CD4-positive, alpha-beta T cell treated with Interferon gamma for 1 hour (primary cell): ENCODE measurements around the gene GPRIN2.
"Not testable (repeated sequence)": the region's sequence is repeated elsewhere in the genome, so short reads cannot be mapped to it uniquely, and the experiment has no call there.

ENCODE experiments used
- DNase-seq: peaks from one replicate; pipeline ENCODE4 v3.0.0-alpha.2; 2020

The GPRIN2 gene

GRCh38 chr10:46556515-46557318 is at the start of gene GPRIN2:
GPRIN2 (minus strand) TSS chr10:46556658; CDS start chr10:46550736, 5,922 bp downstream.
- peak; percentile 0 for DNase-seq

GRCh38 chr10:46600516-46600915 is 44.1 kb upstream of the GPRIN2 start:
- DNase-seq = not testable (repeated sequence)

- DNase-seq = peak; percentile 56
Observed at GRCh38 chr10:46597616-46598246, 41.3 kb upstream of the GPRIN2 start.

- DNase-seq = not testable (repeated sequence)
Observed at GRCh38 chr10:46596570-46596969, 40.1 kb upstream of the GPRIN2 start.

- DNase-seq = not testable (repeated sequence)
Observed at GRCh38 chr10:46594453-46595063, 38.1 kb upstream of the GPRIN2 start.

- not testable (repeated sequence) for DNase-seq
Observed at GRCh38 chr10:46593307-46593706, 36.8 kb upstream of the GPRIN2 start.

- not testable (repeated sequence) for DNase-seq
Observed at GRCh38 chr10:46591053-46591452, 34.6 kb upstream of the GPRIN2 start.

GRCh38 chr10:46589589-46589988 is 33.1 kb upstream of the GPRIN2 start:
- DNase-seq = not testable (repeated sequence)

GRCh38 chr10:46588221-46588620 is 31.8 kb upstream of the GPRIN2 start:
- not testable (repeated sequence) for DNase-seq

- DNase-seq = not testable (repeated sequence)
Observed at GRCh38 chr10:46587546-46587945, 31.1 kb upstream of the GPRIN2 start.

GRCh38 chr10:46585246-46585645 is 28.8 kb upstream of the GPRIN2 start:
- DNase-seq = not testable (repeated sequence)

- DNase-seq = not testable (repeated sequence)
Observed at GRCh38 chr10:46584196-46584595, 27.7 kb upstream of the GPRIN2 start.

- not testable (repeated sequence) for DNase-seq
Observed at GRCh38 chr10:46582568-46582967, 26.1 kb upstream of the GPRIN2 start.

GRCh38 chr10:46581997-46582396 is 25.5 kb upstream of the GPRIN2 start:
- DNase-seq = not testable (repeated sequence)

GRCh38 chr10:46579378-46579777 is 22.9 kb upstream of the GPRIN2 start:
- DNase-seq = not testable (repeated sequence)

- not testable (repeated sequence) for DNase-seq
Observed at GRCh38 chr10:46578474-46579178, 22.2 kb upstream of the GPRIN2 start, which contains the start of gene SYT15. SYT15 (plus strand) TSS chr10:46579128; CDS start chr10:46579169, 41 bp downstream.

- not testable (repeated sequence) for DNase-seq
Observed at GRCh38 chr10:46577624-46578473, 21.4 kb upstream of the GPRIN2 start.

GRCh38 chr10:46573884-46574283 is 17.4 kb upstream of the GPRIN2 start:
- DNase-seq = not testable (repeated sequence)

- DNase-seq = not testable (repeated sequence)
Observed at GRCh38 chr10:46573314-46573713, 16.9 kb upstream of the GPRIN2 start.

- not testable (repeated sequence) for DNase-seq
Observed at GRCh38 chr10:46572765-46573164, 16.3 kb upstream of the GPRIN2 start.

GRCh38 chr10:46570655-46571054 is 14.2 kb upstream of the GPRIN2 start:
- DNase-seq = not testable (repeated sequence)

GRCh38 chr10:46567151-46567550 is 10.7 kb upstream of the GPRIN2 start:
- not testable (repeated sequence) for DNase-seq
